K562 (cell line): ENCODE data around the gene CTIF. TPM values are rescaled to one million over a fixed set of nuclear protein-coding genes. Genes with fewer than 3 reads are reported as not detected.

ENCODE experiments used
- ATAC-seq: fragments of 200-7000 bp; cut with Tn5 transposase; 3 replicates; pipeline ENCODE4 v1.9.1; 2020; ENCODE audit warnings: moderate library complexity
- BruUV-seq: library from RNA; stranded (reverse); fragments of 400-500 nt; replicated peaks from 2 replicates; lab custom pipeline; 2021; lab: Mats Ljungman, UMichigan
- CTCF ChIA-PET: fragments of 300-600 bp; formaldehyde crosslinking; extraction: SDS; loops from one replicate; lab custom pipeline; 2021; ENCODE audit warnings: low intra/inter-chr PET ratio; lab: Yijun Ruan, JAX
- POLR2A ChIA-PET: fragments of 300-600, 350-650 bp; sonication (Branson Sonifier 250); formaldehyde crosslinking; extraction: SDS; loops from one replicate; lab custom pipeline; 2021; ENCODE audit warnings: antibody characterized with exemption, inconsistent platforms; lab: Yijun Ruan, JAX
- DNase-seq, 4 experiments: peaks; one replicate each; pipeline versions ENCODE4 v3.0.0 to v3.0.0-alpha.2; 2011 to 2018; ENCODE audit warnings: low spot score in 3 of 4, mixed read lengths in 3 of 4; ENCODE audit errors: extremely low read depth in 1 of 4
- FAIRE-seq: peaks from 2 replicates; lab custom pipeline; 2011; peaks lifted over from hg19 to GRCh38; lab: Jason Lieb, UNC
- H2AFZ ChIP-seq: 2 replicates; pipeline ENCODE4 v1.6.0; 2011; ENCODE audit warnings: low read depth, low read length, control low read depth, inconsistent platforms
- H3K27ac ChIP-seq: fragments of 200-600 bp; 3 replicates; pipeline ENCODE4 v1.8.0; 2011; ENCODE audit warnings: low read depth, mild to moderate bottlenecking, control low read depth, inconsistent platforms, low read length, moderate library complexity, mixed read lengths; ENCODE audit errors: extremely low read depth
- H3K27me3 ChIP-seq, 2 experiments: fragments of 300-600 bp in 1 of 2; 2 replicates in 1 of 2; 3 replicates in 1 of 2; pipeline versions ENCODE4 v1.6.0 to v1.8.0; 2011; ENCODE audit warnings: inconsistent platforms in 2 of 2, low read length in 2 of 2, mild to moderate bottlenecking in 1 of 2, mixed read lengths in 1 of 2, moderate library complexity in 1 of 2; ENCODE audit not compliant: control insufficient read depth in 2 of 2, insufficient read depth in 2 of 2
- H3K36me3 ChIP-seq: fragments of 300-600 bp; 3 replicates; pipeline ENCODE4 v1.8.0; 2011; ENCODE audit warnings: mild to moderate bottlenecking, low read length, inconsistent platforms; ENCODE audit not compliant: control insufficient read depth, insufficient read depth
- H3K4me1 ChIP-seq, 2 experiments: fragments of 200-600 bp in 1 of 2; replicated peaks in 1 of 2; 2 replicates in 1 of 2; 3 replicates in 1 of 2; pipeline versions ENCODE4 v1.5.1 to v1.8.0; 2011; ENCODE audit warnings: inconsistent platforms in 2 of 2, low read length in 2 of 2, mild to moderate bottlenecking in 1 of 2, mixed read lengths in 1 of 2, moderate library complexity in 1 of 2; ENCODE audit not compliant: control insufficient read depth in 2 of 2, insufficient read depth in 2 of 2
- H3K4me2 ChIP-seq: 2 replicates; pipeline ENCODE4 v1.6.1; 2011; ENCODE audit warnings: low read length, control low read depth, inconsistent platforms, mixed read lengths; ENCODE audit not compliant: insufficient read depth
- H3K4me3 ChIP-seq: fragments of 200-600 bp; sonication (generic), shearing (Covaris generic); 2 replicates; pipeline ENCODE4 v1.5.1; 2016; ENCODE audit warnings: control low read depth, inconsistent platforms
- H3K79me2 ChIP-seq: fragments of 200-600 bp; 3 replicates; pipeline ENCODE4 v1.8.0; 2011; ENCODE audit warnings: low read length, inconsistent platforms; ENCODE audit not compliant: control insufficient read depth, insufficient read depth
- H3K9ac ChIP-seq, 2 experiments: 2 replicates each; pipeline versions ENCODE4 v1.6.0 to v1.6.1; 2011; ENCODE audit warnings: low read depth in 2 of 2, low read length in 2 of 2, control low read depth in 1 of 2, inconsistent platforms in 1 of 2, mild to moderate bottlenecking in 1 of 2, mixed read lengths in 1 of 2; ENCODE audit not compliant: insufficient read depth in 1 of 2
- H3K9me1 ChIP-seq: one replicate; pipeline ENCODE4 v1.6.0; 2011; ENCODE audit warnings: inconsistent platforms, mild to moderate bottlenecking, low read length, moderate library complexity; ENCODE audit not compliant: control insufficient read depth, insufficient read depth
- H3K9me3 ChIP-seq: replicated peaks from 2 replicates; pipeline ENCODE4 v1.5.1; 2011; ENCODE audit warnings: low read depth, low read length, inconsistent platforms; ENCODE audit not compliant: control insufficient read depth, insufficient read depth
- H4K20me1 ChIP-seq: replicated peaks from 2 replicates; pipeline ENCODE4 v1.6.1; 2011; ENCODE audit warnings: low read length, inconsistent platforms, mixed read lengths; ENCODE audit not compliant: control insufficient read depth, insufficient read depth
- ATF3 ChIP-seq, 2 experiments: fragments of 450-650 bp in 1 of 2; sonication (generic) in 1 of 2; formaldehyde crosslinking in 1 of 2; IDR thresholded peaks in 1 of 2; conservative IDR thresholded peaks in 1 of 2; 2 replicates each; pipeline versions ENCODE4 v1.6.1 to v1.8.1; 2016 to 2023; ENCODE audit warnings: mild to moderate bottlenecking in 2 of 2, moderate library complexity in 2 of 2, inconsistent platforms in 1 of 2, missing genetic modification reagents in 1 of 2
- FOSL1 ChIP-seq: fragments of 200-800 bp; sonication (Bioruptor generic); conservative IDR thresholded peaks from 2 replicates; pipeline ENCODE4 v1.6.1; 2016; ENCODE audit warnings: missing genetic modification characterization, missing compliant biosample characterization
- HMBOX1 ChIP-seq: sonication (generic); IDR thresholded peaks from 2 replicates; pipeline ENCODE4 v1.6.1; 2016
- JUN ChIP-seq, 2 experiments: sonication (generic) in 1 of 2; formaldehyde crosslinking in 1 of 2; IDR thresholded peaks; 2 replicates each; pipeline versions ENCODE4 v1.6.1 to v1.8.0; 2012 to 2022; ENCODE audit warnings: borderline replicate concordance in 2 of 2, mild to moderate bottlenecking in 2 of 2, improper control_type of control experiment in 1 of 2, low read depth in 1 of 2, low read length in 1 of 2, missing genetic modification reagents in 1 of 2
- JUND ChIP-seq, 2 experiments: IDR thresholded peaks; 2 replicates in 1 of 2; 3 replicates in 1 of 2; pipeline ENCODE4 v1.6.1; 2011; ENCODE audit warnings: borderline replicate concordance in 2 of 2, low read depth in 2 of 2, low read length in 2 of 2, improper control_type of control experiment in 1 of 2, missing biosample characterization in 1 of 2, missing genetic modification characterization in 1 of 2, missing genetic modification reagents in 1 of 2
- MYC ChIP-seq, 2 experiments: fragments of 250-450 bp in 1 of 2; sonication (Bioruptor Pico) in 1 of 2; IDR thresholded peaks; 2 replicates each; pipeline versions ENCODE4 v1.5.1 to v1.6.1; 2012 to 2021; ENCODE audit warnings: low read depth in 2 of 2, borderline replicate concordance in 1 of 2, improper control_type of control experiment in 1 of 2, low read length in 1 of 2, mild to moderate bottlenecking in 1 of 2, moderate library complexity in 1 of 2
- SUPT5H ChIP-seq: fragments of 450-650 bp; IDR thresholded peaks from 2 replicates; pipeline ENCODE4 v1.6.1; 2016
- WGBS: fragments of 100-300 bp; shearing (Covaris generic); methylation state at CpG from one replicate; pipeline ENCODE4 v1.1.6; 2016; ENCODE audit warnings: low coverage, mixed read lengths; ENCODE audit not compliant: insufficient coverage; ENCODE audit errors: missing lambda C conversion rate; 5-methylcytosine and 5-hydroxymethylcytosine counted together
- in situ Hi-C: fragments of 300-500 bp; cut with MboI; formaldehyde crosslinking; loops from 4 replicates; pipeline ENCODE4 v1.15.0; 2018; ENCODE audit warnings: inconsistent platforms, mixed read lengths
- intact Hi-C: fragments of 100-400 bp; cut with micrococcal nuclease; formaldehyde crosslinking; loops from 2 replicates; pipeline ENCODE4 v1.14.2; 2022
- polyA plus RNA-seq, 8 experiments: library from polyadenylated mRNA; depleted of rRNA in 4 of 8; stranded (reverse) in 5 of 8; unstranded in 3 of 8; fragments of >200 nt; fragmentation: Nextera tagmentation in 2 of 8; fragmentation: Illumina TruSeq in 1 of 8; extraction: Ambion mirVana in 2 of 8; extraction: Trizol in 1 of 8; gene quantifications; 2 replicates each; pipeline versions ENCODE4 v1.2.1 to v1.2.3, GENCODE V29; 2011 to 2014; ENCODE audit warnings: inconsistent platforms in 1 of 8, missing spikeins in 1 of 8
- total RNA-seq, 7 experiments: library from RNA; depleted of rRNA in 6 of 7; stranded (reverse); fragments of >200 nt in 6 of 7; fragmentation: Illumina TruSeq in 2 of 7; extraction: Trizol in 2 of 7; gene quantifications; 2 replicates each; pipeline versions ENCODE4 v1.2.1 to v1.2.3, GENCODE V29; 2011 to 2021; ENCODE audit warnings: low replicate concordance in 1 of 7

The CTIF gene
- total and polyA plus RNA-seq, 9 of the 15 experiments (the other 6 are each of a cell fraction or from before 2014, with no cell fraction given): 0.17 to 11.5 (median 2.2) TPM

GRCh38 chr18:48563027-48563426, 24.2 kb downstream of the CTIF start:
- H3K79me2 ChIP-seq: peaks cover 7% of the 10 kb centered on the region
- H3K4me1 ChIP-seq: peaks cover 3 to 18% of the 10 kb centered on the region in 2 experiments; a peak in 3 of 5 replicates
- TF ChIP-seq SUPT5H: no peak
- TF ChIP-seq FOSL1 (tag): peak; percentile 74
- TF ChIP-seq HMBOX1: peak; percentile 81; the same call in 1 of the 2 replicates
- TF ChIP-seq MYC (IDR thresholded peaks at IDR 0.05; ENCODE audit: low read depth, low read length): no peak
- no peak for TF ChIP-seq MYC (CRISPR knock-in tag; IDR thresholded peaks at IDR 0.05; ENCODE audit: borderline replicate concordance, low read depth)
- 0 out of 2 replicates have a peak, but pooled peaks have one; percentile 53 for TF ChIP-seq JUN (IDR thresholded peaks at IDR 0.05; ENCODE audit: borderline replicate concordance, low read depth, low read length)
- TF ChIP-seq JUN (CRISPR knock-in tag; IDR thresholded peaks at IDR 0.05; ENCODE audit: borderline replicate concordance): no peak
- TF ChIP-seq ATF3 (IDR thresholded peaks at IDR 0.05): peak; percentile 68
- TF ChIP-seq ATF3 (CRISPR knock-in tag; conservative IDR thresholded peaks at IDR 0.05): no peak
- TF ChIP-seq JUND (IDR thresholded peaks at IDR 0.05; ENCODE audit: borderline replicate concordance, low read depth, low read length): peak; percentile 72; the same call in 1 of the 2 replicates
- no peak for TF ChIP-seq JUND (tag; IDR thresholded peaks at IDR 0.05; ENCODE audit: borderline replicate concordance, low read depth, low read length)
- H3K9me1 ChIP-seq: no peaks in the 10 kb centered on the region
- POLR2A ChIA-PET: interaction anchor here (0.6 to 1.0 kb wide), 3 partner anchors 11 to 15 kb away, joined by 3 read pairs; no protein-coding TSS in a partner anchor
- CTCF ChIA-PET: no interaction called here
- H2AFZ ChIP-seq: no peak overlapping the region
- H3K27ac ChIP-seq: no peak overlapping the region
- peak; percentile 24 to 27 (median 25) for DNase-seq
- FAIRE-seq: peak; percentile 52
- no peak overlapping the region for H3K4me2 ChIP-seq
- BruUV-seq: no TSS peak
- H4K20me1 ChIP-seq: no peaks in the 10 kb centered on the region
- H3K27me3 ChIP-seq: no peaks in the 10 kb centered on the region
- H3K36me3 ChIP-seq: no peaks in the 10 kb centered on the region
- H3K4me3 ChIP-seq: no peak overlapping the region
- ATAC-seq: peak; percentile 62
- H3K9me3 ChIP-seq: no peaks in the 10 kb centered on the region; the same call in 1 of the 2 replicates
- in situ Hi-C loops (no loop called here), intact Hi-C loops (no loop called here)
- 50% methylated on average over 2 of the region's 2 CpGs for WGBS
- no peak overlapping the region for H3K9ac ChIP-seq
